ENCODE data around the gene GPT2. TPM values are rescaled to one million over a fixed set of nuclear protein-coding genes. Genes with fewer than 3 reads are reported as not detected.

GPT2 gene, protein sequence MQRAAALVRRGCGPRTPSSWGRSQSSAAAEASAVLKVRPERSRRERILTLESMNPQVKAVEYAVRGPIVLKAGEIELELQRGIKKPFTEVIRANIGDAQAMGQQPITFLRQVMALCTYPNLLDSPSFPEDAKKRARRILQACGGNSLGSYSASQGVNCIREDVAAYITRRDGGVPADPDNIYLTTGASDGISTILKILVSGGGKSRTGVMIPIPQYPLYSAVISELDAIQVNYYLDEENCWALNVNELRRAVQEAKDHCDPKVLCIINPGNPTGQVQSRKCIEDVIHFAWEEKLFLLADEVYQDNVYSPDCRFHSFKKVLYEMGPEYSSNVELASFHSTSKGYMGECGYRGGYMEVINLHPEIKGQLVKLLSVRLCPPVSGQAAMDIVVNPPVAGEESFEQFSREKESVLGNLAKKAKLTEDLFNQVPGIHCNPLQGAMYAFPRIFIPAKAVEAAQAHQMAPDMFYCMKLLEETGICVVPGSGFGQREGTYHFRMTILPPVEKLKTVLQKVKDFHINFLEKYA
- 10 to 100 TPM; 49.8 to 64.6 TPM for total RNA-seq

DNA sequence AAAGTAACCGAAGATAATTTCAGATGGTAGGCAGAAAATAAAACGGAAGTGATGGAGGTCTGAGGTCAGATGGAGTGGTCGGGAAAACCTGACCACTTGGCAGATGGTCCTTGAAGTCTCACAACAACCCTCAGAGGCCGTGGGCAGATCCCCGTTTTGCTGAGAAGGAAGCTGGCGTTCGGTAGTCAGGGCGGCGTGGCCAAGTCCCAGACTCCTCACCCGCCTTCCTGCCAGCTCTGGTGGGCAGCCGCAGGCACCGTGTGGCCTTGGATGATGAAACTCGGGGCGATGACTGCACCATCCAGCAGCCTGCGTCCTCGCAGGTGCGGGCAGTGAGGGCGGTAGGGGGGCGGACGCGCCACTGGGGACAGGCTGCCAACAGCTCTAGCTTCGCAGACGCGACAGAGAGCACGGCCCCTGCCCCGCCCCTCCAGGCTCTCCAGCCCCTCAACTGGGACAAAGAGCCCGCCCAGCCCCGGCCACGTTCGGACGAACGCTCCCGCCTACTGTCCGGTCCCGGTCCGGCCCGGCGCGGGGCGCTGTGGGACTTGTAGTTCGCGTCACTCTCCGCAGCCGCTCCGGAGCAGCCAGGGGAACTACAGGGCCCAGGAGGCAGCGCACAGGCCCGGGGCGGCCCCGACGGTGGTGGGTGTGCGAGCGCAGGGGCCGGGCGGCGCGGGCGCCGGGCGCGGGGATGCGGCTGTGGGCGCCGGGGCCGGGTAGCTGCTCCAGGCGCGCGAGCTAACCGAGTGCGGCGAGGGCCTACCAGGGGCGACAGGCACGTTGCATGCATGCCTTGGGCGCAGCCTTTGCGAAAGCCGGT lies at the start of gene GPT2:
Gene GPT2 (plus strand): TSS at position 673 of the 823 bp plus-strand sequence. CDS start 354 bp downstream, outside the sequence.
- WGBS: 0% methylated on average over 56 of the region's 75 CpGs
- H3K4me3 ChIP-seq: peak within 1 kb of the TSS; percentile 78 to 84
- peak; percentile 99 for DNase-seq (ENCODE audit: low spot score)
- peak; percentile 84 for TF ChIP-seq POLR2AphosphoS5 (IDR thresholded peaks at IDR 0.05)
- TF ChIP-seq POLR2A (IDR thresholded peaks at IDR 0.05): peak; percentile 48
- TF ChIP-seq CTCF (IDR thresholded peaks at IDR 0.05): peak in 3 of 4 experiments; percentile 9 to 58 (median 57)
- intact Hi-C loops (cut with DNase I): no loop called here
- peak within 1 kb of the TSS; percentile 85 to 90 for H3K27ac ChIP-seq
- no peaks in the 10 kb centered on the region for H3K9me3 ChIP-seq
- H3K27me3 ChIP-seq (replicated peaks; ENCODE audit: insufficient read depth): no peaks in the 10 kb centered on the region
- peaks cover 4% of the 10 kb centered on the region for H3K4me1 ChIP-seq (replicated peaks)
- H3K36me3 ChIP-seq: no peaks in the 10 kb centered on the region

GRCh38 chr16:46836534-46837530 lies 47.3 kb upstream of the GPT2 start:
- no peak for DNase-seq (ENCODE audit: low spot score)
- TF ChIP-seq CTCF (IDR thresholded peaks at IDR 0.05): no peak
- no peak for TF ChIP-seq POLR2A (IDR thresholded peaks at IDR 0.05)
- TF ChIP-seq POLR2AphosphoS5 (IDR thresholded peaks at IDR 0.05): no peak
- Histone ChIP-seq H3K27me3 (replicated peaks; ENCODE audit: insufficient read depth) (no peaks in the 10 kb centered on the region), H3K27ac (no peak overlapping the region), H3K9me3 (no peaks in the 10 kb centered on the region), H3K4me3 (no peak overlapping the region), H3K36me3 (no peaks in the 10 kb centered on the region), H3K4me1 (replicated peaks) (no peaks in the 10 kb centered on the region)
- intact Hi-C loops (cut with DNase I): no loop called here
- WGBS: 84% methylated on average over 6 of the region's 6 CpGs

DNA sequence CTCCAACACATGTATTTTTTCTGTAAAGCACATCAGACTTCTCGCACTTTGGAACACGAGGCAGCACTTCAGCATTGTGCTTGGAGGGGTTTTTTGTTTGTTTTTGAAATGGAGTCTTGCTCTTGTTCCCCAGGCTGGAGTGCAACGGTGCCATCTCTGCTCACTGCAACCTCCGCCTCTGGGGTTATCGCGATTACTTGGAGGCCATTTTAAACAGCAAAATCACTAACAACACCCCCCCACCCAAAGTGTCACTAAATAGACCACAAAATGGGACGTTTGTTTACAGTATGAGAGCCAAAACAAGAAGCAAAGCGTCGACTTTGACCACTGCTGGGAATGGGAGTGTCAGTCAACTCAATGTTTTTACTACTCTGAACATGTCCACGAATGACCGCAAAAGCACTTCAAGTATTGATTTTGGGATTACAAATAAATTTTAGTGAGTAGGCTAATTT lies 44.1 kb upstream of the GPT2 start:
- intact Hi-C loops (cut with DNase I): no loop called here
- TF ChIP-seq POLR2A (IDR thresholded peaks at IDR 0.05): no peak
- no peak for TF ChIP-seq CTCF (IDR thresholded peaks at IDR 0.05)
- TF ChIP-seq POLR2AphosphoS5 (IDR thresholded peaks at IDR 0.05): no peak
- no peak overlapping the region for H3K27ac ChIP-seq
- no peaks in the 10 kb centered on the region for H3K27me3 ChIP-seq (replicated peaks; ENCODE audit: insufficient read depth)
- H3K9me3 ChIP-seq: no peaks in the 10 kb centered on the region
- no peaks in the 10 kb centered on the region for H3K36me3 ChIP-seq
- no peak for DNase-seq (ENCODE audit: low spot score)
- WGBS: 70% methylated on average over 11 of the region's 11 CpGs
- no peak overlapping the region for H3K4me3 ChIP-seq
- H3K4me1 ChIP-seq (replicated peaks): no peaks in the 10 kb centered on the region

DNA sequence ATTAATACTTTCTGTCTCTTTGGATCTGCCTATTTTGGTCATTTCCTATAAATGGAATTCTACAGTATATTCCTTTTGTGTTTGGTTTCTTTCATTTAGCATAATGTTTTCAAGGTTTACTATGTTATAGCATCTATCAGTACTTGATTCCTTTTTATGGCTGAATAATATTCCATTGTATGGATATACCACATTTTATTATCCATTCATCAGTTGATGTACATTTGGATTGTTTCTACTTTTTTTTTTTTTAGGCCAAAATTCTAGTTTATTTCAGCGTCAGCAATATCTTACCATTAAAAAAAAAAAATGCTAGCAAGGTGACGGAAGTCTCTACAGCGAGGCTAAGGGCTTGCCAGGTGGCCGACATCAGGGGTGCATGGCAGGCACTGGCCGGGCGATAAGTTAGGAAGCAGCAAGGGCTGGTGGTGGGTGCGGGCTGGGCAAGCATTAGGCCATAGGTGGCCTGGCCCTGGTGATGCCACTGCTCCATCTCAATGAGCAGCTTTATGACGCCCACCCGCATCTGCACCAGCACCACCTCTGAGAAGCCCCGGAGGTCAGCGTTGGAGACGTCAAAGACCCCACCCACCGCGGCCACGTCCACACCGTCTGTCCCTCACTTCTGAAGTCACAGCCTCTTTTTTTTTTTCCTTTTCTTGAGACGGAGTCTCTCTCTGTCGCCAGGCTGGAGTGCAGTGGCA lies 41.8 kb upstream of the GPT2 start:
- Histone ChIP-seq H3K4me3 (no peak overlapping the region), H3K9me3 (no peaks in the 10 kb centered on the region), H3K27ac (no peak overlapping the region), H3K27me3 (replicated peaks; ENCODE audit: insufficient read depth) (no peaks in the 10 kb centered on the region), H3K36me3 (no peaks in the 10 kb centered on the region), H3K4me1 (replicated peaks) (no peaks in the 10 kb centered on the region)
- TF ChIP-seq POLR2A (IDR thresholded peaks at IDR 0.05): no peak
- TF ChIP-seq CTCF (IDR thresholded peaks at IDR 0.05): no peak
- no peak for TF ChIP-seq POLR2AphosphoS5 (IDR thresholded peaks at IDR 0.05)
- no peak for DNase-seq (ENCODE audit: low spot score)
- 97% methylated on average over 18 of the region's 18 CpGs for WGBS
- intact Hi-C loops (cut with DNase I): no loop called here
